Measurements from ENCODE around the gene FNIP1.
"Not testable (repeated sequence)": the region's sequence is repeated elsewhere in the genome, so short reads cannot be mapped to it uniquely, and the experiment has no call there.

FNIP1 gene

GRCh38 chr5:131787736-131788135, 9.1 kb downstream of the FNIP1 start:
- no peak for DNase-seq (ENCODE audit: insufficient read length, low spot score)
- no peak for FAIRE-seq

GRCh38 chr5:131786900-131787692, 9.7 kb downstream of the FNIP1 start:
- DNase-seq (ENCODE audit: insufficient read length, low spot score) (no peak), FAIRE-seq (no peak)

GRCh38 chr5:131786036-131786435, 10.8 kb downstream of the FNIP1 start:
- DNase-seq (ENCODE audit: insufficient read length, low spot score) (no peak), FAIRE-seq (no peak)

GRCh38 chr5:131783874-131784273, 12.9 kb downstream of the FNIP1 start:
- no peak for DNase-seq (ENCODE audit: insufficient read length, low spot score)
- no peak for FAIRE-seq

GRCh38 chr5:131783357-131783756, 13.5 kb downstream of the FNIP1 start:
- DNase-seq (ENCODE audit: insufficient read length, low spot score) = no peak
- no peak for FAIRE-seq

GRCh38 chr5:131782717-131783116, 14.1 kb downstream of the FNIP1 start:
- DNase-seq (ENCODE audit: insufficient read length, low spot score) = no peak
- FAIRE-seq = no peak

- DNase-seq (ENCODE audit: insufficient read length, low spot score); FAIRE-seq: not testable (repeated sequence)
These were observed 18.7 kb downstream of the FNIP1 start for GRCh38 chr5:131778141-131778540.

GRCh38 chr5:131776450-131776849, 20.4 kb downstream of the FNIP1 start:
- no peak for DNase-seq (ENCODE audit: insufficient read length, low spot score)

GRCh38 chr5:131774652-131775367, 22.0 kb downstream of the FNIP1 start:
- no peak for FAIRE-seq

More at GRCh38 chr5:131776450-131776849, 20.4 kb downstream of the FNIP1 start:
- no peak for FAIRE-seq

GRCh38 chr5:131773805-131774204, 23.0 kb downstream of the FNIP1 start:
- FAIRE-seq (no peak), DNase-seq (ENCODE audit: insufficient read length, low spot score) (no peak)

More at GRCh38 chr5:131774652-131775367, 22.0 kb downstream of the FNIP1 start:
- no peak for DNase-seq (ENCODE audit: insufficient read length, low spot score)

- no peak for DNase-seq (ENCODE audit: insufficient read length, low spot score)
- FAIRE-seq = no peak
These were observed 25.1 kb downstream of the FNIP1 start for GRCh38 chr5:131771692-131772091.

GRCh38 chr5:131769961-131770360, 26.9 kb downstream of the FNIP1 start:
- DNase-seq (ENCODE audit: insufficient read length, low spot score) = no peak
- FAIRE-seq = no peak

GRCh38 chr5:131769336-131769735, 27.5 kb downstream of the FNIP1 start:
- no peak for FAIRE-seq
- DNase-seq (ENCODE audit: insufficient read length, low spot score) = no peak

GRCh38 chr5:131767891-131768290, 28.9 kb downstream of the FNIP1 start:
- FAIRE-seq = no peak
- DNase-seq (ENCODE audit: insufficient read length, low spot score) = no peak

GRCh38 chr5:131766689-131767088, 30.1 kb downstream of the FNIP1 start:
- no peak for FAIRE-seq

GRCh38 chr5:131765261-131765660, 31.6 kb downstream of the FNIP1 start:
- no peak for DNase-seq (ENCODE audit: insufficient read length, low spot score)
- no peak for FAIRE-seq

More at GRCh38 chr5:131766689-131767088, 30.1 kb downstream of the FNIP1 start:
- no peak for DNase-seq (ENCODE audit: insufficient read length, low spot score)

- no peak for DNase-seq (ENCODE audit: insufficient read length, low spot score)
- no peak for FAIRE-seq
These were observed 32.8 kb downstream of the FNIP1 start for GRCh38 chr5:131763968-131764367.

- DNase-seq (ENCODE audit: insufficient read length, low spot score) = no peak
- FAIRE-seq = no peak
These were observed 36.0 kb downstream of the FNIP1 start for GRCh38 chr5:131760793-131761192.

- no peak for FAIRE-seq
- no peak for DNase-seq (ENCODE audit: insufficient read length, low spot score)
These were observed 37.1 kb downstream of the FNIP1 start for GRCh38 chr5:131759704-131760103.

GRCh38 chr5:131758520-131758900, 38.3 kb downstream of the FNIP1 start:
- no peak for FAIRE-seq
- DNase-seq (ENCODE audit: insufficient read length, low spot score) = no peak

GRCh38 chr5:131757830-131758519, 38.8 kb downstream of the FNIP1 start:
- DNase-seq (ENCODE audit: insufficient read length, low spot score) = no peak
- FAIRE-seq = no peak

Data from HTR-8/SVneo (cell line).